ENCODE measurements around the gene DDX17.
"Not testable (repeated sequence)": the region's sequence is repeated elsewhere in the genome, so short reads cannot be mapped to it uniquely, and the experiment has no call there.

DNA sequence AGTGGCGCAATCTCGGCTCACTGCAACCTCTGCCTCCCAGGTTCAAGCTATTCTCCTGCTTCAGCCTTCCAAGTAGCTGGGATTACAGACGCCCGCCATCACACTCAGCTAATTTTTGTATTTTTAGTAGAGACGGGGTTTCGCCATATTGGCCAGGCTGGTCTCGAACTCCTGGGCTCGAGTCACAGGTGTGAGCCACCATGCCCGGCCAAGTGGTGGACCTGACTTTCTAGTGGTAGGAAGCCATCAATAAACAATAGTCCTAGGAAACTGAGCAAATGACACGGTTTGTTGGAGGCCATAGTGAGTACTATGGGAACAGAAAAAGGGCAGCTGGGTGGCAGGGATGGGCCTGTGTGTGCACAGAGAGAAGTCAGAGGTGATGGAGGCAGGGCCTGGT, 35.9 kb downstream of the DDX17 start:
- not testable (repeated sequence) for TF ChIP-seq CTCF (conservative IDR thresholded peaks at IDR 0.05 in 1 of 2, IDR thresholded peaks at IDR 0.05 in 1 of 2; ENCODE audit: low read depth in 1 of 2, low read length in 2 of 2); EZH2 (IDR thresholded peaks at IDR 0.05; ENCODE audit: low read length, missing control alignments)
